Stimulated activated CD4-positive, alpha-beta T cell treated with anti-CD3 and anti-CD28 coated beads, Interleukin-1b, Interleukin-23, amount 100 ng/mL, for 1 hour (primary cell): ENCODE measurements around the gene CBR3.

Experiments
- DNase-seq, 2 donors: peaks; one replicate each; pipeline ENCODE4 v3.0.0-alpha.2; 2020; ENCODE audit warnings: low read depth in 2 of 2

The CBR3 gene

DNA sequence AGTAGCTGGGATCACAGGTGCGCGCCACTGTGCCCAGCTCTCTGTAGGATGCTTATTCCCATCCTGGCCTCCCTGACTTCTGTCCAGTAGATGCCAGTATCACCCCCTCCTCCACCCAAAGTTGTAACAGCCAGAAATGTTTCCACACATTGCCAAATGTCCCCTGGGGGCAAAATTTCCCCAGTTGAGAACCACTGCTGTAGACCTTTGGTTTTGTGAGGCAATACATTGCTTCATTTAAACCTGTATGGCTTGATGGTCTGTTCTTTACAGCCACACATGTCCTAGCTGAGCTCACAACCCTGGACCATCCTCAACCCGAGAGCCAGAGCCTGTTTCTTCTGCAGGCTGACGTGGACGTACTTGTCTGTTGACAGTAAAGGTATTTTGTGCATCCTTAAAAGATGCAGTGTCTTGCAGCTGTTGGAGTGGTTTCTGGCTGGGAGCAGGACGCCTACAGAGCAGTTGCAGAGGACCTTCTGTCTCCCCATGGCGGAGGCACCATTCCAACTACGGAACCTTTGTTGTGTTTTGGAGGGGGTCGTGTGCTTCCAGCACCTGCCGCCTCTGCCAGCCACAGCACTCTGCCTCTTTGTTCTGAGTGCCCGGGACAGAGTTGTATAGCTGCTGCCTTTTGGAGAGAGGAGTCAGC is 48.4 kb downstream of the CBR3 start:
- no peak for DNase-seq

- DNase-seq, result no peak
Measured at GRCh38 chr21:36184545-36184944, 49.7 kb downstream of the CBR3 start.

DNA sequence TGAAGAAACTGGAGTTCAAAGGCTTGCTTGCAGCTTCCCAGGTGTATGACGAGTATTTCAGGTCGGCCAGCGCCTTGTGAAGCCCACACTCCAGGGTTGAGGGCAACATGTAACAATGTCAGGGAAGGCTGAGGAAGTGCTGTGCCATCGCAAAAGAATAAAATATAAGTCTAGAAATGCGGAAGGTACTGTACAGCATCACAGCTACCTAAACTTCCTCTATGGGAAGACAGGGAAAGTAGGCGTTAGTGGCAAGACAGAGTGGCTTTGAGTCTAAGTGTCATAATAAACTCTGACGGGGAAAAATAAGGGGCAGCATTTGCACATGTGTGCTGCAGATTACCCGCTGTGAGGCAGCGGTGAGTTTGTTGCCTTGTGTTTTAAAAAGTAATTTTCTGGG is 50.6 kb downstream of the CBR3 start:
- no peak for DNase-seq

DNA sequence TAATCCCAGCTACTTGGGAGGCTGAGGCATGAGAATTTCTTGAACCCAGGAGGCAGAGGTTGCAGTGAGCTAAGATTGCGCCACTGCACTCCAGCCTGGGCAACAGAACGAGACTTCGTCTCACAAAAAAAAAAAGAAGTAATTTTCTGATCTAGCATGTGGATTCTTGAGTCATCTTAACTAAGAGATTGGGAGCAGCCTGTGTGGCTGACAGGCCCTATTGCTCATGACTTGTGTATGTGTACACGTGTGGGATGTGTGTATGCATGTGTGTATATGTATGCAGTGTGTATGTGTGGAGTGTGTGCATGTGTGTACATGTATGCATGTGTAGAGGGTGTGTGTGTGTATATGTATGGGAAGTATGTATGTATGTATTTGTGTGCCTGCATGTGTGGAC is 51.2 kb downstream of the CBR3 start:
- DNase-seq, result no peak

DNA sequence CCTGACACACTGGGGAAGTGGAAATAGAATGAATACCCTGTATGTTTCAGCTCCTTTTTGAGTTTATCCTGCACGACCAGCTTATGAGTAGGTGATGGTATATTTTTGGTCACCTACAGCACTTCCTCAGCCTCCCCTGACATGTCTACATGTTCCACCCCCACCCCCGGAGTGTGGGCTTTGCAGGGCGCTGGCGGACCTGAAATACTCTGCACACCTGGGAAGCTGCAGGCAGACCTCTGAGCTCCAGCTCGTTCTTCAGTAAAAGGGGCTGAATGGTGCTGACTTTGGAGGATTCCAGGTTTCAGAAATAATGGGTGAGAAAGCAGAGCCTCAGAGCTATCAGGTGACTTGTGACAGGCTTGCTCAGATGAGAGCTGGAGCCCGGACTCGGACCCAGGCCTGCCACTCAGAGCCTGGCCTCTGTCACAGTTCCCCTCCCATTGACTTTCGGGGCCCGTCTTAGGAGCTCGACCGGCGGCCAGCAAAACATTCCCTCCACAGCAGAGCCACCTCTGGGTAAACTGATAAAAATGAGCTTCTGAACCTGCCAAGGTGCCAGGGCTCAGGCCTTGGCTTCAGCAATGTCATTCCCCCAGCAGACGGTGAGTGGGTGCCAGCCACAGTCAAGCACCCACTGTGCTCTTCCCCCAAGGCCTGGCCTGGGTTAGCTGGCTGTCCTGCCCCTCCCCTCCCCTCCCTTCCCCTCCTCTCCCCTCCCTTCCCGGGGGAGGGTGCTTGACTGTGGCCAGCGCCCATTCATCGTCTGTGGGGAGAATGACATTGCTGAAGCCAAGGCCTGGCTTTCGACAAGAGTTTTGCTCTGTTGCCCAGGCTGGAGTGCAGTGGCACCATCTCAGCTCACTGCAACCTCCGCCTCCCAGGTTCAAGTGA is 51.9 kb downstream of the CBR3 start:
- no peak for DNase-seq

- DNase-seq, result no peak
Measured at GRCh38 chr21:36188081-36188681, 53.3 kb downstream of the CBR3 start.

GRCh38 chr21:36188937-36189336 is 54.1 kb downstream of the CBR3 start:
- no peak for DNase-seq

- DNase-seq, result no peak
Measured at GRCh38 chr21:36190736-36191135, 55.9 kb downstream of the CBR3 start.

GRCh38 chr21:36193200-36193599 is 58.3 kb downstream of the CBR3 start:
- DNase-seq, result no peak

DNA sequence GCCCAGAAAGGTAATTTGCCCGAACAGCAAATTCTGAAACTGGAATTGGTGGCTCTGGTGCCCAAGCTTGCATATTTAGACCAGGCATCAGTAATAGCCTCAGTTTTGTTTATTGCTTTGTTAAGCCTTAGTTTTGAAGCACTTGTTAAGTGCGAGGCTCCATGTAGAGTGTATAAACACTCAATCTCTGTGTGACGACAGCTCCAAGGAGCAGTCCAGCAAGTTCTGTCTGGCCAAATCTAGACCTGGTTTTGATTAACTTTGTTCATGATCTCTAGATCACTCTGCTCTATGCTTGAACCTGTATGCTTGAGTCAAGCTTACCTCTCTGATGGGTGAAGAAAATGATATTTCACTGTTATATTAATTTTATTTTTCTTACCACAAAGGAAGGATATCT is 59.1 kb downstream of the CBR3 start:
- no peak for DNase-seq

DNA sequence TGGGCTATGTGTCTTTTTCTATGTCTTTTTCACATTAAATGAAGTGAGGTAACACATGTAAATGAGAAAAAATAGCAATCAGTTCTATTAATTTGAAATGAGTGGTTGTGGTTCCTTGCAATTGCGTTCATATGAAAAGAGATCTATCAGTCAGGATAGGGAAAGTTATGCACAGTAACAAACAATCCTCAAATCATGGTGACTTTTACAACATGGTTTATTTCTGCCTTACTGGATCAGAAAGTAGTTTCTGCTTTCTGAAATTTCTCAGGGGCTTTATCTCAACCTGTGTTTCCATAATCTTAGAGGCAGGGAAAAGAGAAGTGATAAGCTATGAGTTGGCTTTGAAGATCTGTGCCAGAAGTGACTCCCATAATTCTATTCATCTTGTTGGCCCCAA is 60.7 kb downstream of the CBR3 start:
- DNase-seq, result no peak
